Liver (tissue), 9 donors: ENCODE results near the gene CAPZB. TPM values are rescaled to one million over a fixed set of nuclear protein-coding genes. Genes with fewer than 3 reads are reported as not detected.

Experiments used
- DNase-seq: peaks from one replicate; pipeline ENCODE4 v3.0.0-alpha.2; 2017; ENCODE audit warnings: low spot score
- H3K27ac ChIP-seq, 2 donors: one replicate each; pipeline ENCODE4 v1.7.0; 2013; ENCODE audit warnings: inconsistent platforms in 2 of 2, low read length in 2 of 2, control low read depth in 1 of 2, low read depth in 1 of 2, mild to moderate bottlenecking in 1 of 2
- H3K27me3 ChIP-seq, 4 donors: one replicate each; pipeline versions ENCODE4 v1.6.1 to v1.7.0; 2013; ENCODE audit warnings: low read length in 3 of 4, inconsistent platforms in 1 of 4, mild to moderate bottlenecking in 1 of 4, moderate library complexity in 1 of 4; ENCODE audit not compliant: control insufficient read depth in 4 of 4, insufficient read depth in 4 of 4
- H3K36me3 ChIP-seq, 4 donors: one replicate each; pipeline versions ENCODE4 v1.6.1 to v1.7.0; 2013; ENCODE audit warnings: low read length in 3 of 4, mild to moderate bottlenecking in 3 of 4, low read depth in 1 of 4, moderate library complexity in 1 of 4; ENCODE audit not compliant: control insufficient read depth in 4 of 4, insufficient read depth in 3 of 4
- H3K4me1 ChIP-seq, 4 donors: one replicate each; pipeline versions ENCODE4 v1.6.1 to v1.7.0; 2013; ENCODE audit warnings: low read length in 3 of 4, mild to moderate bottlenecking in 3 of 4, moderate library complexity in 1 of 4; ENCODE audit not compliant: control insufficient read depth in 4 of 4, insufficient read depth in 4 of 4
- H3K4me3 ChIP-seq, 3 donors: one replicate each; pipeline versions ENCODE4 v1.6.1 to v1.7.0; 2013; ENCODE audit warnings: low read length in 3 of 3, control low read depth in 1 of 3, low read depth in 1 of 3, mild to moderate bottlenecking in 1 of 3
- H3K9ac ChIP-seq, 2 donors: one replicate each; pipeline ENCODE4 v1.7.0; 2013; ENCODE audit warnings: low read length in 2 of 2, mild to moderate bottlenecking in 2 of 2, moderate library complexity in 2 of 2, control low read depth in 1 of 2, low read depth in 1 of 2
- H3K9me3 ChIP-seq, 4 donors: one replicate each; pipeline versions ENCODE4 v1.6.1 to v1.7.0; 2013; ENCODE audit warnings: low read length in 3 of 4; ENCODE audit not compliant: control insufficient read depth in 4 of 4
- EGR1 ChIP-seq, 2 donors: IDR thresholded peaks; 2 replicates each; pipeline ENCODE4 v1.6.1; 2016 to 2018; ENCODE audit warnings: antibody characterized with exemption in 2 of 2, low read depth in 2 of 2
- GABPA ChIP-seq, 2 donors: IDR thresholded peaks in 1 of 2; conservative IDR thresholded peaks in 1 of 2; 2 replicates each; pipeline ENCODE4 v1.6.1; 2016; ENCODE audit warnings: antibody characterized with exemption in 2 of 2, mild to moderate bottlenecking in 1 of 2, moderate library complexity in 1 of 2
- HNF4A ChIP-seq, 2 donors: conservative IDR thresholded peaks; 2 replicates each; pipeline ENCODE4 v1.6.1; 2016; ENCODE audit warnings: antibody characterized with exemption in 2 of 2, mild to moderate bottlenecking in 2 of 2
- JUND ChIP-seq, 2 donors: IDR thresholded peaks; 2 replicates each; pipeline ENCODE4 v1.6.1; 2016; ENCODE audit warnings: antibody characterized with exemption in 2 of 2
- NR2F2 ChIP-seq: IDR thresholded peaks from 2 replicates; pipeline ENCODE4 v1.6.1; 2016; ENCODE audit warnings: antibody characterized with exemption
- RAD21 ChIP-seq, 2 donors: IDR thresholded peaks; 2 replicates each; pipeline ENCODE4 v1.6.1; 2016; ENCODE audit warnings: antibody characterized with exemption in 2 of 2, mild to moderate bottlenecking in 2 of 2
- SP1 ChIP-seq: IDR thresholded peaks from 2 replicates; pipeline ENCODE4 v1.6.1; 2018; ENCODE audit warnings: antibody characterized with exemption, mild to moderate bottlenecking
- TAF1 ChIP-seq: conservative IDR thresholded peaks from 2 replicates; pipeline ENCODE4 v1.6.1; 2016; ENCODE audit warnings: antibody characterized with exemption, mild to moderate bottlenecking
- YY1 ChIP-seq: IDR thresholded peaks from 2 replicates; pipeline ENCODE4 v1.6.1; 2016; ENCODE audit warnings: antibody characterized with exemption, mild to moderate bottlenecking
- WGBS: extraction: QIAGEN DNeasy Blood & Tissue Kit; methylation state at CpG from one replicate; pipeline ENCODE4 v1.1.7; 2013; 5-methylcytosine and 5-hydroxymethylcytosine counted together
- polyA plus RNA-seq, 2 donors: library from polyadenylated mRNA; stranded (reverse) in 1 of 2; unstranded in 1 of 2; fragments of 200-250 nt in 1 of 2; fragments of >200 nt in 1 of 2; fragmentation: Nextera tagmentation in 1 of 2; extraction: Ambion mirVana in 1 of 2; gene quantifications; one replicate each; pipeline versions ENCODE4 v1.2.1 to v1.2.3, GENCODE V29; 2013 to 2015
- total RNA-seq, 2 donors: library from RNA; depleted of rRNA; stranded (reverse); fragments of >200 nt; gene quantifications; one replicate each; pipeline ENCODE4 v1.2.3, GENCODE V29; 2014
- TF ChIP-seq, protein P1 (sequence below): IDR thresholded peaks from 2 replicates; pipeline ENCODE4 v1.6.1; 2016; ENCODE audit warnings: antibody characterized with exemption, mild to moderate bottlenecking
- TF ChIP-seq, protein P2 (sequence below): fragments of 150-350 bp; IDR thresholded peaks from 2 replicates; pipeline ENCODE4 v1.5.1; 2017; ENCODE audit warnings: improper control_type of control experiment, low read depth, low read length; ENCODE audit not compliant: missing input control
- TF ChIP-seq, protein P3 (sequence below): IDR thresholded peaks from 2 replicates; pipeline ENCODE4 v1.6.1; 2016; ENCODE audit warnings: antibody characterized with exemption
- TF ChIP-seq, protein P4 (sequence below): IDR thresholded peaks from 2 replicates; pipeline ENCODE4 v1.6.1; 2016; ENCODE audit warnings: antibody characterized with exemption
- donor health status: healthy.
- donor health status: healthy.
- donor health status: healthy.
- donor health status: healthy.
- donor health status: healthy.

CAPZB gene
- total and polyA plus RNA-seq, 4 donors, result 38.3 to 98.9 (median 51.1) TPM

DNA sequence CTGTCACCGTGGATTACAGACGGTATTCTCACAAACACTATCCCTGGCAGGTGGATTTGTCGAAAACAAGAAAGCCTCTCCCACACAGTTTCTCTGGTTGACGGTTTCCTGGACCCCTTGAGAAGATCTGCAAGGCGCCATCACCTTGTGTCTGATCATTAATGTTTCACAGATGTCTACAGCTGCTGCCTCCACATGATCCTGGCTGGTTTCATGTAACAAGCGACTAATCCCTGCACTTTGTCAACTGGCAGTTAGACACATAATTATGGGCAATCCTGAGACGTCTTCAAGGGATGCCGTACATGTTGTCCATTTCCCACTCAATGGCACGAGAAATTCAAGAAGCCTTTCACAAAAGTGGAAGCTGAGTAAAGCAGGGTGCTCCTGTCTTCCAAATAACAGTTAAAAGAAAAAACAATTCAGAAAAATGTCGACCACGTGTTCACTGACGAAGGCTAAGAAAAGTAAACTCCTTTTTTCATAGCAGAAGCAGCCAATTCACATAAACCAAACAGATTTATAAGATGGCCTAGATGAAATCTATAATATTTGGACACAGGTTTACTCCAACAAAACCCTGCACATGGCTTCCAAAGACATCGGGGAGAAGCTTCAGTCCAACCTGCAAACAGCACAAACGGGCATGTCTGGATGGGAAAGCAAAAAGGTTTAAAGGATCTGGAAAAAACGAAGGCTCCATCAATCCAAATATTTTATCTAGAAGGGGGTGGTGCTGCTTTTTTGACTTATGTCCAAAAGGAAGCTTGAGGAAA is 52.2 kb downstream of the CAPZB start:
- no peak overlapping the region for H3K27ac ChIP-seq
- TF ChIP-seq EGR1 (IDR thresholded peaks at IDR 0.05; ENCODE audit: low read depth in 2 of 2) (no peak), SP1 (no peak), JUND (IDR thresholded peaks at IDR 0.05) (no peak), YY1 (no peak), NR2F2 (no peak), HNF4A (conservative IDR thresholded peaks at IDR 0.05) (no peak)
- TF ChIP-seq, protein P1, sequence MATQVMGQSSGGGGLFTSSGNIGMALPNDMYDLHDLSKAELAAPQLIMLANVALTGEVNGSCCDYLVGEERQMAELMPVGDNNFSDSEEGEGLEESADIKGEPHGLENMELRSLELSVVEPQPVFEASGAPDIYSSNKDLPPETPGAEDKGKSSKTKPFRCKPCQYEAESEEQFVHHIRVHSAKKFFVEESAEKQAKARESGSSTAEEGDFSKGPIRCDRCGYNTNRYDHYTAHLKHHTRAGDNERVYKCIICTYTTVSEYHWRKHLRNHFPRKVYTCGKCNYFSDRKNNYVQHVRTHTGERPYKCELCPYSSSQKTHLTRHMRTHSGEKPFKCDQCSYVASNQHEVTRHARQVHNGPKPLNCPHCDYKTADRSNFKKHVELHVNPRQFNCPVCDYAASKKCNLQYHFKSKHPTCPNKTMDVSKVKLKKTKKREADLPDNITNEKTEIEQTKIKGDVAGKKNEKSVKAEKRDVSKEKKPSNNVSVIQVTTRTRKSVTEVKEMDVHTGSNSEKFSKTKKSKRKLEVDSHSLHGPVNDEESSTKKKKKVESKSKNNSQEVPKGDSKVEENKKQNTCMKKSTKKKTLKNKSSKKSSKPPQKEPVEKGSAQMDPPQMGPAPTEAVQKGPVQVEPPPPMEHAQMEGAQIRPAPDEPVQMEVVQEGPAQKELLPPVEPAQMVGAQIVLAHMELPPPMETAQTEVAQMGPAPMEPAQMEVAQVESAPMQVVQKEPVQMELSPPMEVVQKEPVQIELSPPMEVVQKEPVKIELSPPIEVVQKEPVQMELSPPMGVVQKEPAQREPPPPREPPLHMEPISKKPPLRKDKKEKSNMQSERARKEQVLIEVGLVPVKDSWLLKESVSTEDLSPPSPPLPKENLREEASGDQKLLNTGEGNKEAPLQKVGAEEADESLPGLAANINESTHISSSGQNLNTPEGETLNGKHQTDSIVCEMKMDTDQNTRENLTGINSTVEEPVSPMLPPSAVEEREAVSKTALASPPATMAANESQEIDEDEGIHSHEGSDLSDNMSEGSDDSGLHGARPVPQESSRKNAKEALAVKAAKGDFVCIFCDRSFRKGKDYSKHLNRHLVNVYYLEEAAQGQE, result no peak
- TF ChIP-seq, protein P2, sequence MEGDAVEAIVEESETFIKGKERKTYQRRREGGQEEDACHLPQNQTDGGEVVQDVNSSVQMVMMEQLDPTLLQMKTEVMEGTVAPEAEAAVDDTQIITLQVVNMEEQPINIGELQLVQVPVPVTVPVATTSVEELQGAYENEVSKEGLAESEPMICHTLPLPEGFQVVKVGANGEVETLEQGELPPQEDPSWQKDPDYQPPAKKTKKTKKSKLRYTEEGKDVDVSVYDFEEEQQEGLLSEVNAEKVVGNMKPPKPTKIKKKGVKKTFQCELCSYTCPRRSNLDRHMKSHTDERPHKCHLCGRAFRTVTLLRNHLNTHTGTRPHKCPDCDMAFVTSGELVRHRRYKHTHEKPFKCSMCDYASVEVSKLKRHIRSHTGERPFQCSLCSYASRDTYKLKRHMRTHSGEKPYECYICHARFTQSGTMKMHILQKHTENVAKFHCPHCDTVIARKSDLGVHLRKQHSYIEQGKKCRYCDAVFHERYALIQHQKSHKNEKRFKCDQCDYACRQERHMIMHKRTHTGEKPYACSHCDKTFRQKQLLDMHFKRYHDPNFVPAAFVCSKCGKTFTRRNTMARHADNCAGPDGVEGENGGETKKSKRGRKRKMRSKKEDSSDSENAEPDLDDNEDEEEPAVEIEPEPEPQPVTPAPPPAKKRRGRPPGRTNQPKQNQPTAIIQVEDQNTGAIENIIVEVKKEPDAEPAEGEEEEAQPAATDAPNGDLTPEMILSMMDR, result no peak
- TF ChIP-seq, protein P3, sequence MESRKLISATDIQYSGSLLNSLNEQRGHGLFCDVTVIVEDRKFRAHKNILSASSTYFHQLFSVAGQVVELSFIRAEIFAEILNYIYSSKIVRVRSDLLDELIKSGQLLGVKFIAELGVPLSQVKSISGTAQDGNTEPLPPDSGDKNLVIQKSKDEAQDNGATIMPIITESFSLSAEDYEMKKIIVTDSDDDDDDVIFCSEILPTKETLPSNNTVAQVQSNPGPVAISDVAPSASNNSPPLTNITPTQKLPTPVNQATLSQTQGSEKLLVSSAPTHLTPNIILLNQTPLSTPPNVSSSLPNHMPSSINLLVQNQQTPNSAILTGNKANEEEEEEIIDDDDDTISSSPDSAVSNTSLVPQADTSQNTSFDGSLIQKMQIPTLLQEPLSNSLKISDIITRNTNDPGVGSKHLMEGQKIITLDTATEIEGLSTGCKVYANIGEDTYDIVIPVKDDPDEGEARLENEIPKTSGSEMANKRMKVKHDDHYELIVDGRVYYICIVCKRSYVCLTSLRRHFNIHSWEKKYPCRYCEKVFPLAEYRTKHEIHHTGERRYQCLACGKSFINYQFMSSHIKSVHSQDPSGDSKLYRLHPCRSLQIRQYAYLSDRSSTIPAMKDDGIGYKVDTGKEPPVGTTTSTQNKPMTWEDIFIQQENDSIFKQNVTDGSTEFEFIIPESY, result no peak
- no peaks in the 10 kb centered on the region for H3K36me3 ChIP-seq
- WGBS, result 86% methylated on average over 15 of the region's 15 CpGs
- no peaks in the 10 kb centered on the region for H3K27me3 ChIP-seq
- peaks cover 8 to 57% (median 46%) of the 10 kb centered on the region in 4 donors for H3K4me1 ChIP-seq
- no peak overlapping the region for H3K4me3 ChIP-seq
- H3K9ac ChIP-seq, result no peak overlapping the region
- no peak for DNase-seq
- no peaks in the 10 kb centered on the region for H3K9me3 ChIP-seq

DNA sequence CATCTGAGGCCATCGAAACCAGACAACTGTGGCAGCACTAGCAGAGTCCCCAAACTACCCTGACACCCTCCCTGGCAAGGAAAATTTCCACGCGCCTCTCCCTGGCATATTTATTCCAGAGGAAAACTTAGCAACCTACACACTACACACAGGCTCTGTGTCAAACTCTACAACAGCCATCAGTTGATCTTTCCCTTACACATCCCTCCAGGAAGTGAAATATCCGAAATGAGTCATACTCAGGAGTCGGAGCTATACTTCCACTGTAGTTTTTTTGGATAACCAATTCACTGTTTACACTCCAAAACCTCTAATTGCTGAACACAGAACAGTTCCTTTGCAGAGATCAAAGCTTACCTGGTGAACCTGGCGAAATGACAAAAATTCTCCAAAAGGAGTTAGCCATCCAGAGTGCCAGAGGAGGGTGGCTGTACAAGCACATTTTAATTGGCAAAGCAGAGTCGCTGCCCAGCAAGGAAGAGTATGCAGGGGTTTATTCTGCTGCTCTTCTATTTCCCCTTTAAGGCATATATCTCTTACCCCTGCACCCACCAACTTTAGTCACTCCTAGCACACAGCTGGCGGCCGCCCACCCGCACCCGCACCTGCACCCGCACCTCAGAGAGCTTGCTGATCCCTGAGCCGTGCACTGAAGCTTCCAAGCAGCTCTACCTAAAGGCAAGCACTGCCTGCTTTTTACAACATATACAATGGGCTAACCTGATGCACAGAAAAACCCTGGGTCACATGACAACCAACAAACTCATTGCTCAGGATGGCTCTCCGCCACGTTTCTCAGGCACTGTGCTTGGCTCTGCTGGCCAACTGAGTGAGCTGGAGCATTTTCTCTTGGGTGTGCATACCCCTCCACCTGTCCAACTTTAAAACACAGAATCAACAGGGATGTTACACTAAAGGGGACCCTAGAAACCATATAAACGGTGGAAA is 54.9 kb downstream of the CAPZB start:
- Histone ChIP-seq H3K4me1 (peaks cover 14 to 48% (median 40%) of the 10 kb centered on the region in 4 donors), H3K9me3 (no peaks in the 10 kb centered on the region), H3K36me3 (no peaks in the 10 kb centered on the region), H3K27me3 (no peaks in the 10 kb centered on the region), H3K9ac (no peak overlapping the region), H3K27ac (peak overlapping the region; percentile 22 to 57), H3K4me3 (no peak overlapping the region)
- 73% methylated on average over 16 of the region's 16 CpGs for WGBS
- no peak for DNase-seq
- no peak for TF ChIP-seq EGR1 (IDR thresholded peaks at IDR 0.05; ENCODE audit: low read depth in 2 of 2)
- peak; percentile 86 to 91 for TF ChIP-seq JUND (IDR thresholded peaks at IDR 0.05)
- TF ChIP-seq, protein P3, result no peak
- TF ChIP-seq, protein P1, result no peak
- TF ChIP-seq, protein P4, sequence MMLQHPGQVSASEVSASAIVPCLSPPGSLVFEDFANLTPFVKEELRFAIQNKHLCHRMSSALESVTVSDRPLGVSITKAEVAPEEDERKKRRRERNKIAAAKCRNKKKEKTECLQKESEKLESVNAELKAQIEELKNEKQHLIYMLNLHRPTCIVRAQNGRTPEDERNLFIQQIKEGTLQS, result no peak
- peak in 1 of 2 donors; percentile 24 for TF ChIP-seq HNF4A (conservative IDR thresholded peaks at IDR 0.05)
- no peak for TF ChIP-seq RAD21 (IDR thresholded peaks at IDR 0.05)
- TF ChIP-seq TAF1, result no peak
- no peak for TF ChIP-seq NR2F2
- TF ChIP-seq GABPA (IDR thresholded peaks at IDR 0.05 in 1 of 2, conservative IDR thresholded peaks at IDR 0.05 in 1 of 2), result no peak
